ENCODE results near the gene C3orf62. TPM values are rescaled to one million over a fixed set of nuclear protein-coding genes. Genes with fewer than 3 reads are reported as not detected.
"Not testable (repeated sequence)": the region's sequence is repeated elsewhere in the genome, so short reads cannot be mapped to it uniquely, and the experiment has no call there.

C3orf62 gene
- total RNA-seq, 1 experiment from 2014 or later = 0.34 TPM

- no peak for DNase-seq (ENCODE audit: low read depth)
Observed at GRCh38 chr3:49269443-49270155, 7.4 kb downstream of the C3orf62 start.

GRCh38 chr3:49266410-49267095 lies 10.5 kb downstream of the C3orf62 start:
- DNase-seq (ENCODE audit: low read depth) = no peak

- DNase-seq (ENCODE audit: low read depth) = no peak
Observed at GRCh38 chr3:49265661-49266386, 11.2 kb downstream of the C3orf62 start.

- DNase-seq (ENCODE audit: low read depth) = no peak
Observed at GRCh38 chr3:49263159-49263889, 13.7 kb downstream of the C3orf62 start.

GRCh38 chr3:49260806-49261324 lies 16.2 kb downstream of the C3orf62 start:
- no peak for DNase-seq (ENCODE audit: low read depth)

GRCh38 chr3:49257187-49257586 lies 19.8 kb downstream of the C3orf62 start:
- DNase-seq (ENCODE audit: low read depth) = no peak

GRCh38 chr3:49255718-49256511 lies 21.1 kb downstream of the C3orf62 start:
- DNase-seq (ENCODE audit: low read depth) = no peak

GRCh38 chr3:49255112-49255511 lies 21.9 kb downstream of the C3orf62 start:
- peak; percentile 47 for DNase-seq (ENCODE audit: low read depth)

- no peak for DNase-seq (ENCODE audit: low read depth)
Observed at GRCh38 chr3:49253512-49253911, 23.5 kb downstream of the C3orf62 start.

GRCh38 chr3:49248840-49249227 lies 28.2 kb downstream of the C3orf62 start:
- peak; percentile 15 for DNase-seq (ENCODE audit: low read depth)

- peak; percentile 81 for DNase-seq (ENCODE audit: low read depth)
Observed at GRCh38 chr3:49244581-49245205, 32.3 kb downstream of the C3orf62 start.

- DNase-seq (ENCODE audit: low read depth) = not testable (repeated sequence)
Observed at GRCh38 chr3:49240091-49240490, 36.9 kb downstream of the C3orf62 start.

GRCh38 chr3:49238274-49239127 lies 38.5 kb downstream of the C3orf62 start:
- DNase-seq (ENCODE audit: low read depth) = no peak

GRCh38 chr3:49237344-49237743 lies 39.7 kb downstream of the C3orf62 start:
- DNase-seq (ENCODE audit: low read depth) = no peak

GRCh38 chr3:49236226-49236625 lies 40.8 kb downstream of the C3orf62 start:
- no peak for DNase-seq (ENCODE audit: low read depth)

GRCh38 chr3:49228817-49229216 lies 48.2 kb downstream of the C3orf62 start:
- not testable (repeated sequence) for DNase-seq (ENCODE audit: low read depth)

- DNase-seq (ENCODE audit: low read depth) = no peak
Observed at GRCh38 chr3:49222002-49222401, 55.0 kb downstream of the C3orf62 start.

GRCh38 chr3:49220985-49221563 lies 56.0 kb downstream of the C3orf62 start:
- DNase-seq (ENCODE audit: low read depth) = not testable (repeated sequence)

GRCh38 chr3:49219132-49219531 lies 57.9 kb downstream of the C3orf62 start:
- no peak for DNase-seq (ENCODE audit: low read depth)
